ENCODE data around the gene NTNG2. TPM values are rescaled to one million over a fixed set of nuclear protein-coding genes. Genes with fewer than 3 reads are reported as not detected.

Gene NTNG2
- total and polyA plus RNA-seq, 2 donors (not counting 3 experiments of a cell fraction or from before 2014, with no cell fraction given) = 0.08 to 0.88 TPM

DNA sequence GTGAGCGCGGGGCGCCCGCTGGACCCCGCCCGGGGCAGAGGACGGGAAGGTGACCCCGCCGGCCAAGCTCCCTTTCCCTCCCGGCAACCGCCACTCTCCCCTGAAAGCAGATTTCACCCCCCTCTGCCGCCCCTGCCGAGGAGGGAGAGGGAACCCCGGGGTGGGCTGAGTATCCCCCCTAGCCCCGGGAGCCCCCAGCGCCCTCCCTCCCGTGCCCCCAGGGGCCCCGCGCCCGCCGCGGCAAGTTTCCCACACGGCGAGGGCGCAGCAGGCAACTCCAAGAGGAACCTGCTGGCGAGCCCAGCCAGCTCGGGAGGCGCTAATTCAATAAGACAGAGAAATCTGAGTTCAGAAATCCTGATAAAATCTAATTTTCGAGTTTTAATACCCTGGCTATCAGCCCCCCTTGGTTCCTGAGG lies 1.6 kb downstream of the NTNG2 start:
- peaks cover 61 to 75% of the 10 kb centered on the region in 2 experiments for H3K27me3 ChIP-seq (ENCODE audit: control insufficient read depth in 2 of 2, insufficient read depth in 2 of 2, low read length in 2 of 2)
- ChIA-PET CTCF (interaction anchor here (0.6 to 2.7 kb wide), 8 partner anchors 19 to 408 kb away, joined by 3 to 14 read pairs (median 3); no protein-coding TSS in a partner anchor), POLR2A (interaction anchor here (0.6 kb wide), 1 partner anchor 22 kb away, joined by 3 read pairs; no protein-coding TSS in a partner anchor)
- H3K4me2 ChIP-seq (ENCODE audit: insufficient read depth, low read length) = no peak overlapping the region
- no peaks in the 10 kb centered on the region for H3K9me1 ChIP-seq (replicated peaks; ENCODE audit: control insufficient read depth, extremely low read depth, insufficient read depth, low read length)
- H3K9me3 ChIP-seq (replicated peaks; ENCODE audit: control insufficient read depth, insufficient read depth, low read length) = no peaks in the 10 kb centered on the region
- peaks cover 10% of the 10 kb centered on the region for H3K4me1 ChIP-seq (ENCODE audit: control insufficient read depth, extremely low read depth, insufficient read depth, low read length)
- intact Hi-C loops (cut with micrococcal nuclease) = no loop called here
- no peaks in the 10 kb centered on the region for H3K36me3 ChIP-seq (ENCODE audit: control insufficient read depth in 2 of 2, extremely low read depth in 1 of 2, insufficient read depth in 2 of 2, low read length in 2 of 2)
- peak; percentile 9 for DNase-seq (ENCODE audit: low read depth, low spot score)
- no peak overlapping the region for H3K9ac ChIP-seq (replicated peaks; ENCODE audit: extremely low read depth, insufficient read depth, low read length)
- no peaks in the 10 kb centered on the region for H3K79me2 ChIP-seq (ENCODE audit: control insufficient read depth, insufficient read depth, low read length)
- peak; percentile 37 for TF ChIP-seq EZH2 (IDR thresholded peaks at IDR 0.05; ENCODE audit: borderline replicate concordance, low read depth, low read length, severe bottlenecking)
- TF ChIP-seq, protein P1, sequence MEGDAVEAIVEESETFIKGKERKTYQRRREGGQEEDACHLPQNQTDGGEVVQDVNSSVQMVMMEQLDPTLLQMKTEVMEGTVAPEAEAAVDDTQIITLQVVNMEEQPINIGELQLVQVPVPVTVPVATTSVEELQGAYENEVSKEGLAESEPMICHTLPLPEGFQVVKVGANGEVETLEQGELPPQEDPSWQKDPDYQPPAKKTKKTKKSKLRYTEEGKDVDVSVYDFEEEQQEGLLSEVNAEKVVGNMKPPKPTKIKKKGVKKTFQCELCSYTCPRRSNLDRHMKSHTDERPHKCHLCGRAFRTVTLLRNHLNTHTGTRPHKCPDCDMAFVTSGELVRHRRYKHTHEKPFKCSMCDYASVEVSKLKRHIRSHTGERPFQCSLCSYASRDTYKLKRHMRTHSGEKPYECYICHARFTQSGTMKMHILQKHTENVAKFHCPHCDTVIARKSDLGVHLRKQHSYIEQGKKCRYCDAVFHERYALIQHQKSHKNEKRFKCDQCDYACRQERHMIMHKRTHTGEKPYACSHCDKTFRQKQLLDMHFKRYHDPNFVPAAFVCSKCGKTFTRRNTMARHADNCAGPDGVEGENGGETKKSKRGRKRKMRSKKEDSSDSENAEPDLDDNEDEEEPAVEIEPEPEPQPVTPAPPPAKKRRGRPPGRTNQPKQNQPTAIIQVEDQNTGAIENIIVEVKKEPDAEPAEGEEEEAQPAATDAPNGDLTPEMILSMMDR (IDR thresholded peaks at IDR 0.05; ENCODE audit: extremely low read depth in 1 of 2, insufficient read depth in 1 of 2, low read depth in 1 of 2, low read length in 2 of 2) = no peak
- no peak overlapping the region for H2AFZ ChIP-seq (ENCODE audit: low read depth, low read length)
- no peak overlapping the region for H3K4me3 ChIP-seq (replicated peaks in 1 of 3; ENCODE audit: insufficient read depth in 1 of 3, low read depth in 1 of 3, low read length in 3 of 3)
- dilution Hi-C loops (cut with MboI; ENCODE audit: extremely low pct_ligation_motif_present, low sequenced_read_pairs) = no loop called here
- FAIRE-seq = no peak
- no TSS peak for BruUV-seq (replicated peaks)
- no peak overlapping the region for H3K27ac ChIP-seq (ENCODE audit: insufficient read depth, low read depth, low read length)
- H4K20me1 ChIP-seq (replicated peaks; ENCODE audit: control insufficient read depth, extremely low read depth, insufficient read depth, low read length) = no peaks in the 10 kb centered on the region

DNA sequence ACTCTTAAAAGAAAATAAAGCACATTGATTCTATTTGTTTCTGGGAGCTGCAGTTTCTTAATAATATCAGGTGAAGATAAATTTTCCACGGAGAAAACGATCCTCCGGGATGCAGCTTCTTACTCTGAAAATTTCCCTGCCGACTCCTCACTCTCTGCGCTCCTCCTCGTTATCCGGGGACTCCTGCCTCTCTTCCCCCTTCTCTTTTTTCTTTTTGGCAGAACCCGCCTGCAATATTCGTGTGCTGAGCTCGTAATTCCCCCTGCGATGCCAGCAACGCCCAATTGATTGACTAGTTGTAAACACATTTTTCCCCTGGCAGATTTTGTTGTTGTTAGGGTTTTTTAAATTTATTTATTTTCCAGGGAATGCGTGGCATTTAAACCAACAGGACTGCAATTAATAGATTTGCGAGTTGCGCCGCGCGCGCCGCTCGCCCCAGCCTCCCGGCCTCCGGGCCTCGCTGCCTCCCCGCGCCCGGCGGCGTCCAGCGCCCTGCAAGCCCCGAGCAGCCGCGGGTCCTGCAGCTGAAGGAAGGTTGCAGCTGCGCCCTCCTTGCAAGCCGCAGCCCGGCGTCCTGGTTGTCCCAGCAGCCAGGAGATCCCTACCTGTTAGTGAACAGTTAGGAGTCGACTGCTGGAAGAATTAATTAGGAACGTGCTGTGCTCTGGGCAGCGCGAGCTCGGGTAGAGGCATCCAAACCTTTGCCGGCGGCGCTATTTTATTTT lies 2.2 kb downstream of the NTNG2 start:
- no TSS peak for BruUV-seq (replicated peaks)
- Histone ChIP-seq H4K20me1 (replicated peaks; ENCODE audit: control insufficient read depth, extremely low read depth, insufficient read depth, low read length) (no peaks in the 10 kb centered on the region), H3K36me3 (ENCODE audit: control insufficient read depth in 2 of 2, extremely low read depth in 1 of 2, insufficient read depth in 2 of 2, low read length in 2 of 2) (no peaks in the 10 kb centered on the region), H3K27me3 (ENCODE audit: control insufficient read depth in 2 of 2, insufficient read depth in 2 of 2, low read length in 2 of 2) (peaks cover 61 to 71% of the 10 kb centered on the region in 2 experiments), H3K9me3 (replicated peaks; ENCODE audit: control insufficient read depth, insufficient read depth, low read length) (no peaks in the 10 kb centered on the region), H3K9ac (replicated peaks; ENCODE audit: extremely low read depth, insufficient read depth, low read length) (no peak overlapping the region), H3K79me2 (ENCODE audit: control insufficient read depth, insufficient read depth, low read length) (no peaks in the 10 kb centered on the region), H3K4me2 (ENCODE audit: insufficient read depth, low read length) (no peak overlapping the region), H3K27ac (ENCODE audit: insufficient read depth, low read depth, low read length) (no peak overlapping the region), H2AFZ (ENCODE audit: low read depth, low read length) (no peak overlapping the region), H3K9me1 (replicated peaks; ENCODE audit: control insufficient read depth, extremely low read depth, insufficient read depth, low read length) (no peaks in the 10 kb centered on the region), H3K4me1 (ENCODE audit: control insufficient read depth, extremely low read depth, insufficient read depth, low read length) (peaks cover 10% of the 10 kb centered on the region), H3K4me3 (replicated peaks in 1 of 3; ENCODE audit: insufficient read depth in 1 of 3, low read depth in 1 of 3, low read length in 3 of 3) (no peak overlapping the region)
- FAIRE-seq = no peak
- ChIA-PET POLR2A (no interaction called here), CTCF (interaction anchor here (0.6 to 2.7 kb wide), 6 partner anchors 18 to 401 kb away, joined by 3 to 14 read pairs (median 3); no protein-coding TSS in a partner anchor)
- intact Hi-C loops (cut with micrococcal nuclease) (no loop called here), dilution Hi-C loops (cut with MboI; ENCODE audit: extremely low pct_ligation_motif_present, low sequenced_read_pairs) (no loop called here)
- TF ChIP-seq, protein P2, sequence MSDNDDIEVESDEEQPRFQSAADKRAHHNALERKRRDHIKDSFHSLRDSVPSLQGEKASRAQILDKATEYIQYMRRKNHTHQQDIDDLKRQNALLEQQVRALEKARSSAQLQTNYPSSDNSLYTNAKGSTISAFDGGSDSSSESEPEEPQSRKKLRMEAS (IDR thresholded peaks at IDR 0.05; ENCODE audit: insufficient read depth, insufficient read length) = no peak
- TF ChIP-seq EZH2 (IDR thresholded peaks at IDR 0.05; ENCODE audit: borderline replicate concordance, low read depth, low read length, severe bottlenecking) = peak; percentile 54
- no peak for TF ChIP-seq JUN (IDR thresholded peaks at IDR 0.05; ENCODE audit: borderline replicate concordance, insufficient read depth, insufficient read length, low read depth)
- TF ChIP-seq MYC (IDR thresholded peaks at IDR 0.05; ENCODE audit: low read depth, low read length) = no peak
- DNase-seq (ENCODE audit: low read depth, low spot score) = no peak
